Right lobe of liver (tissue), 6 donors: ENCODE measurements around the gene PLEKHA1. TPM values are rescaled to one million over a fixed set of nuclear protein-coding genes. Genes with fewer than 3 reads are reported as not detected.
A peak's percentile ranks its signal among the peaks of the same experiment; 100 is the strongest.

Source experiments
- ATAC-seq, 4 donors: fragments of 200-7000 bp; cut with Tn5 transposase; one replicate each; pipeline ENCODE4 v1.9.1; 2020; ENCODE audit warnings: mild to moderate bottlenecking in 4 of 4, moderate library complexity in 4 of 4
- DNase-seq, 3 donors: peaks; one replicate each; pipeline ENCODE4 v3.0.0-alpha.2; 2020
- H3K27ac ChIP-seq, 3 donors: fragments of 200-600 bp; one replicate each; pipeline ENCODE4 v1.8.0; 2022
- H3K27me3 ChIP-seq, 2 donors: fragments of 200-600 bp; one replicate each; pipeline ENCODE4 v1.8.0; 2022
- H3K36me3 ChIP-seq, 4 donors: fragments of 200-600 bp; sonication (generic) in 1 of 4; one replicate each; pipeline versions ENCODE4 v1.5.1 to v1.8.0; 2017 to 2022; ENCODE audit warnings: control low read depth in 1 of 4
- H3K4me1 ChIP-seq, 4 donors: fragments of 200-600 bp; sonication (generic) in 1 of 4; one replicate each; pipeline versions ENCODE4 v1.5.1 to v1.8.0; 2017 to 2022; ENCODE audit warnings: control low read depth in 1 of 4
- H3K4me3 ChIP-seq, 3 donors: fragments of 200-600 bp; one replicate each; pipeline ENCODE4 v1.8.0; 2022
- H3K9me3 ChIP-seq, 4 donors: fragments of 200-600 bp; sonication (generic) in 1 of 4; one replicate each; pipeline versions ENCODE4 v1.5.1 to v1.8.0; 2017 to 2022; ENCODE audit warnings: control low read depth in 1 of 4
- POLR2A ChIP-seq: fragments of 450-650 bp; IDR thresholded peaks from one replicate; pipeline ENCODE4 v1.6.1; 2017; ENCODE audit warnings: antibody characterized with exemption, mild to moderate bottlenecking
- WGBS: methylation state at CpG from one replicate; pipeline ENCODE4 v1.1.6; 2018; ENCODE audit warnings: low coverage, low lambda C conversion rate; ENCODE audit not compliant: insufficient coverage; ENCODE audit errors: missing lambda C conversion rate; 5-methylcytosine and 5-hydroxymethylcytosine counted together
- intact Hi-C, 2 donors: fragments of 100-400 bp; cut with DNase I; formaldehyde crosslinking; loops; one replicate each; pipeline versions ENCODE4 v1.11.2 to v1.14.1; 2022
- total RNA-seq, 6 experiments: library from RNA; depleted of rRNA in 2 of 6; stranded (reverse); fragments of >200 nt in 2 of 6; fragmentation: NEBNext Ultra II Directional in 3 of 6; extraction: Animal tissue kit (Norgen Biotek cat#: 25700) in 3 of 6; gene quantifications; one replicate each; pipeline versions ENCODE4 v1.1.0 to v1.2.4, GENCODE V29; 2016 to 2023
- TF ChIP-seq, protein P1 (sequence below), 4 donors: fragments of 200-600 bp in 3 of 4; fragments of 450-650 bp in 1 of 4; IDR thresholded peaks; one replicate each; pipeline versions ENCODE4 v1.5.1 to v1.8.0; 2016 to 2022; ENCODE audit warnings: antibody characterized with exemption in 4 of 4, mild to moderate bottlenecking in 2 of 4
- donor health status: DM: no; HTN: yes; CAD: no.
- donor health status: DM: no; HTN: no; CAD: no.
- donor health status: DM: no; HTN: no; CAD: no.
- donor health status: DM: no; HTN: yes; CAD: no.
- donor health status: DM: no; HTN: yes; CAD: no.

The PLEKHA1 gene
- total RNA-seq, 6 experiments from 2014 or later, result 23.1 to 42.2 (median 27.5) TPM

DNA sequence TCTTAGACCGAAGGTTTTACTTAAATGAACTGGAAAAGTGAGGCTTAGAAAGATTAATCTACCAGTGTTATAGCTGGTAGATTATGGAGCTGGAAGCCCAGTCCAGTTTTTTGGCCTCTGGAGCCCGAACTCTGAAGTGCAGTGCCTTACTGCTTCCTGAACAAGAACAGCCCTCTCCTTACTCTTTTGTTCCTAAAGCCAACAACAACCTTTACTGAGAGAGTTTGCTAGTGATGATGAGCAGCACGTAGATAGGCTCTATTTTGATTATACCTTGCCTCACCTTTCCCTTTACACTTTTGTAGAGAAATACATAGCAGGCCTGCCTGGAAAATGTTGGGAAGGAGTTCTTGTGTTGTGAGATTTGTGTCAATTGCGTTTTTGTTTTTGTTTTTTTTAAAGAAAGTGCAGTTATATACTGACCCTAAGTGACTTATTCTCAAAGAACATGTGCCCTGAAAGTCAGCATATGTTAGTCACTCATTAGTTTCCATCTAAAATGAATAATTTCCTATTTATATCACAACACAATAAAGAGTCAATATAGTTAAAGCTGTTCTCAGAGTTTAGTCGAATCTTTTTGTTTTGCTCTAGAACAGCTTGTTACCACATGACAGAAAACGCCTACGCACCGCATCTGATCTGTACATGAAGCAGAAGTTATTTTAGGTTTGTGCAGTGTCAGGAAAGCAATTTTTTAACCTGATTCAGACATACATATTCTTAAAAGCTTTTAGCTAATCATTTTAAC, 33.0 kb downstream of the PLEKHA1 start:
- DNase-seq, result peak in 1 of 3 donors; percentile 12
- no peak overlapping the region for H3K4me3 ChIP-seq
- ATAC-seq, result peak in 2 of 4 donors; percentile 25 to 53
- 59% methylated on average over 8 of the region's 8 CpGs for WGBS
- no peak overlapping the region for H3K27ac ChIP-seq
- no peaks in the 10 kb centered on the region for H3K4me1 ChIP-seq
- H3K9me3 ChIP-seq, result no peaks in the 10 kb centered on the region
- TF ChIP-seq, protein P1, sequence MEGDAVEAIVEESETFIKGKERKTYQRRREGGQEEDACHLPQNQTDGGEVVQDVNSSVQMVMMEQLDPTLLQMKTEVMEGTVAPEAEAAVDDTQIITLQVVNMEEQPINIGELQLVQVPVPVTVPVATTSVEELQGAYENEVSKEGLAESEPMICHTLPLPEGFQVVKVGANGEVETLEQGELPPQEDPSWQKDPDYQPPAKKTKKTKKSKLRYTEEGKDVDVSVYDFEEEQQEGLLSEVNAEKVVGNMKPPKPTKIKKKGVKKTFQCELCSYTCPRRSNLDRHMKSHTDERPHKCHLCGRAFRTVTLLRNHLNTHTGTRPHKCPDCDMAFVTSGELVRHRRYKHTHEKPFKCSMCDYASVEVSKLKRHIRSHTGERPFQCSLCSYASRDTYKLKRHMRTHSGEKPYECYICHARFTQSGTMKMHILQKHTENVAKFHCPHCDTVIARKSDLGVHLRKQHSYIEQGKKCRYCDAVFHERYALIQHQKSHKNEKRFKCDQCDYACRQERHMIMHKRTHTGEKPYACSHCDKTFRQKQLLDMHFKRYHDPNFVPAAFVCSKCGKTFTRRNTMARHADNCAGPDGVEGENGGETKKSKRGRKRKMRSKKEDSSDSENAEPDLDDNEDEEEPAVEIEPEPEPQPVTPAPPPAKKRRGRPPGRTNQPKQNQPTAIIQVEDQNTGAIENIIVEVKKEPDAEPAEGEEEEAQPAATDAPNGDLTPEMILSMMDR (IDR thresholded peaks at IDR 0.05), result no peak
- TF ChIP-seq POLR2A, result no peak
- no peaks in the 10 kb centered on the region for H3K27me3 ChIP-seq
- peaks cover 0 to 12% (median 0%) of the 10 kb centered on the region in 4 donors for H3K36me3 ChIP-seq
- intact Hi-C loops, result no loop called here

- intact Hi-C loops, result no loop called here
- Histone ChIP-seq H3K4me3 (no peak overlapping the region), H3K27me3 (no peaks in the 10 kb centered on the region), H3K9me3 (no peaks in the 10 kb centered on the region), H3K4me1 (peaks cover 0 to 7% (median 0%) of the 10 kb centered on the region in 4 donors), H3K36me3 (peaks cover 0 to 21% (median 8%) of the 10 kb centered on the region in 4 donors), H3K27ac (no peak overlapping the region)
- no peak for TF ChIP-seq POLR2A
- TF ChIP-seq, protein P1 (IDR thresholded peaks at IDR 0.05), result no peak
- DNase-seq (no peak), ATAC-seq (no peak)
Observed at GRCh38 chr10:122413327-122413726, 38.8 kb downstream of the PLEKHA1 start.

DNA sequence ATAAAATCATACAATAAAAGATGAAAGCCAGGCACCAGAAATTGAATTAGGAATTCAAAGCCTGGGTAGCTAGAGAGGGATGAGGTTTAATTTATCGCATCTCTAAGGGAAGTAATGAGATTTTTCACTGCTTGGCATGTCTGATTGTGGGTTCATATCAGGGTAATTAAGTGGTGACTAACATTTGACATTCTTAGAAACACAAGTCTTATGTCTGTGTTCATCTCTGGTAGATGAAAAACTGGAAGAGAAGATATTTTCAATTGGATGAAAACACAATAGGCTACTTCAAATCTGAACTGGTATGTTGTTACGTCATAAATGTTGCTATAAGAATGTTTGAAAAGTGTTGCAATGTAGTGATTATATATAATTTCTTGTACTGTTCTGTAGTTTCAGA, 43.2 kb downstream of the PLEKHA1 start:
- no peak overlapping the region for H3K4me3 ChIP-seq
- H3K27ac ChIP-seq, result no peak overlapping the region
- TF ChIP-seq, protein P1 (IDR thresholded peaks at IDR 0.05), result no peak
- no peak for TF ChIP-seq POLR2A
- no peak for ATAC-seq
- H3K9me3 ChIP-seq, result no peaks in the 10 kb centered on the region
- 90% methylated on average over 2 of the region's 2 CpGs for WGBS
- H3K36me3 ChIP-seq, result peaks cover 0 to 21% (median 8%) of the 10 kb centered on the region in 4 donors
- H3K27me3 ChIP-seq, result no peaks in the 10 kb centered on the region
- no peak for DNase-seq
- peaks cover 0 to 7% (median 0%) of the 10 kb centered on the region in 4 donors for H3K4me1 ChIP-seq
- intact Hi-C loops, result no loop called here

GRCh38 chr10:122419016-122419415, 44.5 kb downstream of the PLEKHA1 start:
- ATAC-seq (peak in 1 of 4 donors; percentile 21), DNase-seq (no peak)
- WGBS, result 89% methylated on average over 1 of the region's 1 CpG
- Histone ChIP-seq H3K27me3 (no peaks in the 10 kb centered on the region), H3K27ac (no peak overlapping the region), H3K36me3 (peaks cover 0 to 21% (median 8%) of the 10 kb centered on the region in 4 donors), H3K4me3 (no peak overlapping the region), H3K9me3 (no peaks in the 10 kb centered on the region), H3K4me1 (no peaks in the 10 kb centered on the region)
- intact Hi-C loops, result no loop called here
- TF ChIP-seq, protein P1 (IDR thresholded peaks at IDR 0.05), result no peak
